SU-DHL-6 (cell line): ENCODE data around the gene DNAH7.

ENCODE experiments used
- H2AFZ ChIP-seq: fragments of 200-600 bp; sonication (generic); 2 replicates; pipeline ENCODE4 v1.6.1; 2014; ENCODE audit warnings: low read depth, mild to moderate bottlenecking, moderate library complexity, mixed read lengths, antibody characterized with exemption, low read length; ENCODE audit not compliant: severe bottlenecking
- H3F3A ChIP-seq: fragments of 200-600 bp; shearing (Covaris generic); 2 replicates; pipeline ENCODE4 v1.6.0; 2016; ENCODE audit warnings: antibody characterized with exemption, mild to moderate bottlenecking; ENCODE audit not compliant: insufficient read depth
- H3K27ac ChIP-seq: fragments of 200-600 bp; sonication (generic); 2 replicates; pipeline ENCODE4 v1.5.1; 2016; ENCODE audit warnings: low read depth, mild to moderate bottlenecking, low read length, moderate library complexity, mixed read lengths
- H3K27me3 ChIP-seq: fragments of 200-600 bp; sonication (generic), shearing (Covaris generic); 2 replicates; pipeline ENCODE4 v1.6.0; 2014; ENCODE audit warnings: mild to moderate bottlenecking, low read length
- H3K36me3 ChIP-seq: fragments of 200-600 bp; sonication (generic); 2 replicates; pipeline ENCODE4 v1.6.1; 2014; ENCODE audit warnings: mild to moderate bottlenecking, low read length, mixed read lengths
- H3K4me2 ChIP-seq: fragments of 300-600, 200-600 bp; shearing (Covaris generic), sonication (generic); 2 replicates; pipeline ENCODE4 v1.6.0; 2014; ENCODE audit warnings: low read length, low read depth, mild to moderate bottlenecking; ENCODE audit not compliant: poor library complexity, severe bottlenecking
- H3K4me3 ChIP-seq: fragments of 200-600 bp; sonication (generic); 2 replicates; pipeline ENCODE4 v1.5.1; 2014; ENCODE audit warnings: antibody characterized with exemption, low read length, mild to moderate bottlenecking, mixed read lengths; ENCODE audit not compliant: insufficient read depth, poor library complexity, severe bottlenecking
- H3K79me2 ChIP-seq: fragments of 200-600 bp; sonication (generic); 2 replicates; pipeline ENCODE4 v1.6.1; 2014; ENCODE audit warnings: mild to moderate bottlenecking, low read length, moderate library complexity; ENCODE audit not compliant: insufficient read depth
- H3K9ac ChIP-seq: fragments of 200-600 bp; sonication (generic); 2 replicates; pipeline ENCODE4 v1.7.0; 2014; ENCODE audit warnings: mild to moderate bottlenecking, low read length
- H3K9me2 ChIP-seq: fragments of 200-600 bp; sonication (generic); replicated peaks from 2 replicates; pipeline ENCODE4 v1.6.1; 2014; ENCODE audit warnings: low read length; ENCODE audit not compliant: insufficient read depth
- H3K9me3 ChIP-seq: fragments of 200-600 bp; sonication (generic); 2 replicates; pipeline ENCODE4 v1.6.1; 2014; ENCODE audit warnings: low read length, mixed read lengths; ENCODE audit not compliant: insufficient read depth
- H4K20me1 ChIP-seq: fragments of 200-600 bp; sonication (generic); 2 replicates; pipeline ENCODE4 v1.6.1; 2014; ENCODE audit warnings: low read depth, mild to moderate bottlenecking, antibody characterized with exemption, low read length, moderate library complexity, mixed read lengths
- CTCF ChIP-seq: fragments of 200-600 bp; sonication (generic); IDR thresholded peaks from one replicate; pipeline ENCODE4 v1.5.1; 2017; ENCODE audit warnings: antibody characterized with exemption, mild to moderate bottlenecking, low read length, moderate library complexity; ENCODE audit not compliant: insufficient read depth, poor library complexity, severe bottlenecking
- EZH2phosphoT487 ChIP-seq: fragments of 200-600 bp; sonication (generic), shearing (Covaris generic); conservative IDR thresholded peaks from 2 replicates; pipeline ENCODE4 v1.6.1; 2018; ENCODE audit warnings: mild to moderate bottlenecking, antibody characterized with exemption, low read length, moderate library complexity, mixed read lengths

DNAH7 gene

GRCh38 chr2:195898505-195899191, 170.0 kb downstream of the DNAH7 start:
- H3K9me3 ChIP-seq, result no peaks in the 10 kb centered on the region
- H2AFZ ChIP-seq, result no peak overlapping the region
- no peak overlapping the region for H3K27ac ChIP-seq
- no peaks in the 10 kb centered on the region for H3K9me2 ChIP-seq
- no peaks in the 10 kb centered on the region for H3K36me3 ChIP-seq
- H3K4me3 ChIP-seq, result no peak overlapping the region
- no peaks in the 10 kb centered on the region for H3F3A ChIP-seq
- no peaks in the 10 kb centered on the region for H4K20me1 ChIP-seq
- no peak for TF ChIP-seq EZH2phosphoT487
- TF ChIP-seq CTCF, result no peak
- H3K4me2 ChIP-seq, result no peak overlapping the region
- H3K79me2 ChIP-seq, result no peaks in the 10 kb centered on the region
- H3K9ac ChIP-seq, result no peak overlapping the region
- H3K27me3 ChIP-seq, result no peaks in the 10 kb centered on the region

- Histone ChIP-seq H3F3A (no peaks in the 10 kb centered on the region), H3K36me3 (no peaks in the 10 kb centered on the region), H3K9me2 (no peaks in the 10 kb centered on the region), H4K20me1 (no peaks in the 10 kb centered on the region), H3K27me3 (no peaks in the 10 kb centered on the region), H3K4me3 (no peak overlapping the region), H3K79me2 (no peaks in the 10 kb centered on the region), H2AFZ (no peak overlapping the region), H3K9me3 (no peaks in the 10 kb centered on the region), H3K27ac (no peak overlapping the region), H3K9ac (no peak overlapping the region), H3K4me2 (no peak overlapping the region)
- TF ChIP-seq CTCF (no peak), EZH2phosphoT487 (no peak)
These were observed 177.6 kb downstream of the DNAH7 start for GRCh38 chr2:195891081-195891480.

GRCh38 chr2:195879153-195879552, 189.5 kb downstream of the DNAH7 start:
- Histone ChIP-seq H3K27ac (no peak overlapping the region), H3K36me3 (no peaks in the 10 kb centered on the region), H3K9ac (no peak overlapping the region), H4K20me1 (no peaks in the 10 kb centered on the region), H3K4me2 (no peak overlapping the region), H3K9me3 (no peaks in the 10 kb centered on the region), H3F3A (no peaks in the 10 kb centered on the region), H3K27me3 (no peaks in the 10 kb centered on the region), H3K9me2 (no peaks in the 10 kb centered on the region), H2AFZ (no peak overlapping the region), H3K79me2 (no peaks in the 10 kb centered on the region), H3K4me3 (no peak overlapping the region)
- no peak for TF ChIP-seq CTCF
- no peak for TF ChIP-seq EZH2phosphoT487
